Progenitor cell of endocrine pancreas (in vitro differentiated cells): ENCODE data around the gene SPAG17. TPM values are rescaled to one million over a fixed set of nuclear protein-coding genes. Genes with fewer than 3 reads are reported as not detected.

Source experiments
- DNase-seq: peaks from one replicate; pipeline ENCODE4 v3.0.0; 2021; ENCODE audit warnings: low spot score; ENCODE audit not compliant: unreplicated experiment
- H3K27ac Mint-ChIP-seq: 2 replicates; pipeline ENCODE4 v1.8.0; 2021; ENCODE audit warnings: mild to moderate bottlenecking, moderate library complexity, mixed read lengths
- H3K27me3 Mint-ChIP-seq: 2 replicates; pipeline ENCODE4 v1.8.0; 2021; ENCODE audit warnings: mixed read lengths
- H3K36me3 Mint-ChIP-seq: 2 replicates; pipeline ENCODE4 v1.8.0; 2022; ENCODE audit warnings: mixed read lengths; ENCODE audit not compliant: insufficient read depth
- H3K4me1 Mint-ChIP-seq: 2 replicates; pipeline ENCODE4 v1.8.0; 2021; ENCODE audit warnings: low read depth, mixed read lengths
- H3K4me3 Mint-ChIP-seq: 2 replicates; pipeline ENCODE4 v1.8.0; 2021; ENCODE audit warnings: low read depth, mild to moderate bottlenecking, moderate library complexity, mixed read lengths
- H3K9me3 Mint-ChIP-seq: 2 replicates; pipeline ENCODE4 v1.8.0; 2021; ENCODE audit warnings: low read depth, mixed read lengths
- total RNA-seq: library from RNA; stranded (reverse); gene quantifications from 2 replicates; pipeline ENCODE4 v1.2.1, GENCODE V29; 2021
- TF ChIP-seq, protein P1 (sequence below): fragments of 200-600 bp; sonication (generic); IDR thresholded peaks from one replicate; pipeline ENCODE4 v1.5.0; 2021; ENCODE audit warnings: antibody characterized with exemption, mild to moderate bottlenecking; ENCODE audit not compliant: unreplicated experiment

SPAG17 gene
- total RNA-seq, 1 donor from 2014 or later = 14.9 TPM

DNA sequence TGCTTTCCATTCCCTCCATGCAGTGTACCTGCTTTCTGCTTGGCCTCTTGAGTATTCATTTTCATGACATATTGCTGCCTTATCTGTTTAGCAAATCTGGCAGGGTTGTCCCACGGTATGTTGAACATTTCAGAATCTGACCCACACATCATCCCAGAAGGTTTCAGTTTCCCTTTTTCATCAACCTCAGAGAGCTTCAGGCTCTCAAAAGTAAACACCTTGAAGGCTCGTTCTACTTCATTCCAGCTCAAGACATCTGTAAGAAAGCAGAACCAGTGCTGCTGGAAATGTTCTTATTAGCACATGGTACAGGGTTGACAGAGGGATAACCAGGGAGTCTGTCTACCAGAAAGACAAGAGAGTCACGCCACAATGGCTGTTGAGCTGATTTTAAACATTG is 103.6 kb downstream of the SPAG17 start:
- H3K27me3 Mint-ChIP-seq = peaks cover 4% of the 10 kb centered on the region
- no peak overlapping the region for H3K27ac Mint-ChIP-seq
- H3K9me3 Mint-ChIP-seq = no peaks in the 10 kb centered on the region
- no peak for DNase-seq
- peaks cover 4% of the 10 kb centered on the region for H3K36me3 Mint-ChIP-seq
- H3K4me1 Mint-ChIP-seq = peaks cover 11% of the 10 kb centered on the region
- TF ChIP-seq, protein P1, sequence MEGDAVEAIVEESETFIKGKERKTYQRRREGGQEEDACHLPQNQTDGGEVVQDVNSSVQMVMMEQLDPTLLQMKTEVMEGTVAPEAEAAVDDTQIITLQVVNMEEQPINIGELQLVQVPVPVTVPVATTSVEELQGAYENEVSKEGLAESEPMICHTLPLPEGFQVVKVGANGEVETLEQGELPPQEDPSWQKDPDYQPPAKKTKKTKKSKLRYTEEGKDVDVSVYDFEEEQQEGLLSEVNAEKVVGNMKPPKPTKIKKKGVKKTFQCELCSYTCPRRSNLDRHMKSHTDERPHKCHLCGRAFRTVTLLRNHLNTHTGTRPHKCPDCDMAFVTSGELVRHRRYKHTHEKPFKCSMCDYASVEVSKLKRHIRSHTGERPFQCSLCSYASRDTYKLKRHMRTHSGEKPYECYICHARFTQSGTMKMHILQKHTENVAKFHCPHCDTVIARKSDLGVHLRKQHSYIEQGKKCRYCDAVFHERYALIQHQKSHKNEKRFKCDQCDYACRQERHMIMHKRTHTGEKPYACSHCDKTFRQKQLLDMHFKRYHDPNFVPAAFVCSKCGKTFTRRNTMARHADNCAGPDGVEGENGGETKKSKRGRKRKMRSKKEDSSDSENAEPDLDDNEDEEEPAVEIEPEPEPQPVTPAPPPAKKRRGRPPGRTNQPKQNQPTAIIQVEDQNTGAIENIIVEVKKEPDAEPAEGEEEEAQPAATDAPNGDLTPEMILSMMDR = no peak
- H3K4me3 Mint-ChIP-seq = no peak overlapping the region

DNA sequence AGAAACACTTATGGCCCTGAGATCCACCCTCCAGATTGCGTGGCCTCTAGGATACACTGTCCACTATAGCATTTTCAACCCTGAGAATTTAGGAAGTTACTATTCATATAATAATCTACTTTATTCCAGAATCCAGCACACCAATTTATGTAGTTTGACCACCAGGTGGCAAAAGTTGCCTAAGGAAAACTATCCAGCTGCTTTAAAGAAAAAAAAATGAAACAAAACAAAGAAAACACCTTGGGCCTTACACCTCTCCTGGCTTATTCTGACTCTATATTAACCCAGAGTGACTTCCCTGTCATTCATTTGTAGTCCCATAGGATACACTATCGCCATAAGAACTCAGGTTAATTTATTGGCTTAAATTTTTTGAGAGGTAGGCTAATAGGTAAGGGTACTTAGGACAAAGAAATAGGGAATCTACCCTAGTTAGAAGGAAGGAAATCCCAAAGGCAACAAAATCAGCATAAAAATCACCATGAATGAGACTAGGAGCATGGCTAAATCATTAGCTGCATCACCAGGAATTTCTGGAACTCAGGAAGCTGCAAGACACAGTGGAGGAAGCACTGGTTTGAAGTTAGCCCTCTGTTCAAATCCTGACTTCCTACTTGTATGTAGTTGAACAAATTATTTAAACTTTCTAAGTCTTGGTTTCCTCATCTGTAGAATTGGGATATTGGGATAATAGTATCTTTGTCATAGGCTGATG is 107.5 kb downstream of the SPAG17 start:
- H3K9me3 Mint-ChIP-seq = no peaks in the 10 kb centered on the region

DNA sequence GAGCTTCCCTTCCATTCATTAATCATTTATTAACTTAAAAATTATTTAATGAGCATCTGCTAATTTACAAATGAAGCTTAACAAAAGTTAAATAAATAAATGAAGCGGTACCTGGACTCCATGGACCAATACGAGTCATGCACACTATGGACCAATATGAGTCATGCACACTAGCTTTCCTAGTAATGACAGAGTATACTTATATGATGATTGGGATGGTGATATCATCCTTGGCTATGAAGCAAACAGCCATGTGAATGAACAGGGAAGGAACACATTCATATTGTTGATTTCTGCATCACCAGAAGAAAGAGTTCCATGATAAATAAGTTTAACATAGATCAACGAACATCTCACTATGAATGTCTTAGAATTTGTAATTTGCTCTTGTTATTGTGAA is 109.9 kb downstream of the SPAG17 start:
- TF ChIP-seq, protein P1 = no peak

More for the DNA sequence above, 107.5 kb downstream of the SPAG17 start:
- peaks cover 28% of the 10 kb centered on the region for H3K4me1 Mint-ChIP-seq
- no peak for DNase-seq
- peaks cover 1% of the 10 kb centered on the region for H3K36me3 Mint-ChIP-seq
- peaks cover 1% of the 10 kb centered on the region for H3K27me3 Mint-ChIP-seq
- TF ChIP-seq, protein P1 = peak; percentile 71
- no peak overlapping the region for H3K4me3 Mint-ChIP-seq
- peak overlapping the region; percentile 19 for H3K27ac Mint-ChIP-seq

DNA sequence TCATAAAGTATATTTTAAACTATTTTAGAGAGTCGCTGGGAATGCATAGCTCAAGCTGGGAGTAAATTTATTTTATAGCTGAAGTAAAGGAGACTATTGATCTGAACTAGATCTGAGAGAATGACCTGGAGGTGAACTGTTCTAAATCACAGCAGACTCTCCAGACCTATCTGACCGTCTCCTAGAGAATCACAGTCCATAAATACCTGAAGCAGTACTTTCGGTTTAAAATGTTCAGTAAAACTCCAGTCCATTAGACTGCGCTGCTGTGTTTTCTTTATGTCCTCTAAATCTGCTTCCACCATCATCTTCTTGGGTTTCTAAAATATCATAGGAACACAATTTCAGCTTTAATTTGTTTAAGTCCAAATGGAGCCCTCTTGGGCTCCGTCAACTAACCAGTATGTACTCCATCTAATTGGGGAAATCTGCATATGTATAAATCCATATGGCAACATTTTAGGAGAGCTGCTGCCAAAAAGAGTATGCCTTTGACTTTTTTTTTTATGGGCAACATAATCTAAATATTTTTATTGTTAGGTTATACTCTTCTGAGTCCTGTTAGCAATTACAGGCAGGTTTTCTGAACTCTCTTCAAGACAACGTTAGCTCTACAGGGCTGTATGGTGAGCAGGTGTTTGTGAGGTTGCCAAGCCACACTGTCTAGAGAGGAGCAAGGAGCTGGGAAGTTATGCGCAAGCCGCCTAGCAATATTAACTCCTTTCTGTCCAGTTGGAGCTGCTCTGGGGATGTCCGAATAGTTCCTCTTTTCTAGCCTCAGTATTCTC is 111.2 kb downstream of the SPAG17 start:
- no peak for DNase-seq
- TF ChIP-seq, protein P1 = no peak
- no peak overlapping the region for H3K4me3 Mint-ChIP-seq
- peaks cover 29% of the 10 kb centered on the region for H3K4me1 Mint-ChIP-seq
- no peaks in the 10 kb centered on the region for H3K27me3 Mint-ChIP-seq
- H3K9me3 Mint-ChIP-seq = no peaks in the 10 kb centered on the region
- H3K36me3 Mint-ChIP-seq = no peaks in the 10 kb centered on the region
- no peak overlapping the region for H3K27ac Mint-ChIP-seq

More for the DNA sequence above, 109.9 kb downstream of the SPAG17 start:
- Mint-ChIP-seq H3K27ac (no peak overlapping the region), H3K4me1 (peaks cover 22% of the 10 kb centered on the region), H3K36me3 (no peaks in the 10 kb centered on the region), H3K27me3 (no peaks in the 10 kb centered on the region), H3K9me3 (no peaks in the 10 kb centered on the region), H3K4me3 (no peak overlapping the region)
- no peak for DNase-seq

DNA sequence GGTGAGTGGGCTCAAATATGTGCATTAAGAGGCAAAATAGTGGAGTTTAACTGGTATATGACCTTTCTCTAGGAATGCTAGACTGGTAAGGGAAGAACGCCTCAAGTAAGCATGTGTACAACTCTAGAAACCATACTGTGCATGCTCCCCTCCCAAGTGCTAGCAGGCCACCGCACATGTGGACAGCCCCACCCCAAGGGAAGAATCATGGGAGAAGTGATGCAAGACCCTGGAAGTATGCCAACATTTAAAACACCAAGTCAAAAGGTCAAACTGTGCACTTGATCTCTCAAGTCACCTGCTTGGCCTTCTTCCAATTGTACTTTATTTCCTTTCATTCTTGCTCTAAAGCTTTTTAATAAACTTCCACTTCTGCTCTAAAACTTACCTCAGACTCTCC is 135.0 kb downstream of the SPAG17 start:
- H3K9me3 Mint-ChIP-seq = no peaks in the 10 kb centered on the region
- no peak overlapping the region for H3K27ac Mint-ChIP-seq
- no peaks in the 10 kb centered on the region for H3K36me3 Mint-ChIP-seq
- H3K27me3 Mint-ChIP-seq = no peaks in the 10 kb centered on the region
- TF ChIP-seq, protein P1 = no peak
- no peak for DNase-seq
- no peak overlapping the region for H3K4me3 Mint-ChIP-seq
- no peaks in the 10 kb centered on the region for H3K4me1 Mint-ChIP-seq
